GM19452 (cell line): ENCODE data around the gene GRM4.
"Not testable (repeated sequence)": the region's sequence is repeated elsewhere in the genome, so short reads cannot be mapped to it uniquely, and the experiment has no call there.

Experiments
- ATAC-seq: cut with Tn5 transposase; IDR thresholded peaks from one replicate; pipeline ENCODE4 v1.9.1; 2021; ENCODE audit not compliant: unreplicated experiment

Gene GRM4

DNA sequence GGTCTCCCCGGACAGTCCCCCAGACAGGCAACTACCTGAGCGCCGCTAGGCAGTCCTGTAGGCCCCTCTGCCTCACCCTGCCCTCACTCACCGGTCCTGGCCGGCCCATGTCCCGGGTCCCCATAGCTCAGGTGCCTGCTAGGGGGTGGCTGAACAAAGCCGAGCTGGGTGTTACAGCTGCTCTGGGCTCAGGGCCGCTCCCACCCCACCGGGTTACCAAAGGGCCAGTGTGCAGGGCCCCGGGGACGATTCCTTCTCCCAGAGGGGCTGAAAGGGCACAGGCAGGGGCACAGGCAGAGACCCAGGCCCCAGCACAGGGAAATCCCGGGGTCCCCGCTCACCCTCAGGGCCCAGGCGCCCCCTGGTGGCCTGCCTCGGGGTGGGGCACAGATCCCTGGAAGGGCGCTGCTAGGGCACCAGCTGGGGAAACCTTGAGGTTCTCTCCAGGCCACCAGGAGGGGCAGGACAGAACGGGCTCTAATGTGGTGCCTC lies 118.4 kb downstream of the GRM4 start:
- ATAC-seq, result no peak

DNA sequence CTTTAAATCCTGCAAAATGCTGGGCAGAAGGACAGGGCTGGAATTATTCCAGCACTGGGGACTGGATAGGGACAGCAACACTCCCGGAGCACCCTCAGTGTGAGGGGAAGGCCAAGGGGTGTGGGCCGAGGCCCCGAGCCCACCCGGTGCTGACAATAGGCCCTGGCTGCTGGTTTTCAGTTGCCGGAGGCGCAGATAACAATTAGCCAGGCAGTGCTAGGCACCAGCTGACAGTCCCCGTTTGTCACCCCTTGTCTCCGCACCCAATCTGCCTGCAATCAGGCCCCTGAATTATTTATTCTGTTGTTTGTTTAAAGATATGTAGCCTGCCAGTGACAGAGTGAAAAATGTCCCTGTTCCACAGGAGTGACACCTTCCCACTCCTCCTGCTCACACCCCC lies 120.0 kb downstream of the GRM4 start:
- ATAC-seq, result no peak

DNA sequence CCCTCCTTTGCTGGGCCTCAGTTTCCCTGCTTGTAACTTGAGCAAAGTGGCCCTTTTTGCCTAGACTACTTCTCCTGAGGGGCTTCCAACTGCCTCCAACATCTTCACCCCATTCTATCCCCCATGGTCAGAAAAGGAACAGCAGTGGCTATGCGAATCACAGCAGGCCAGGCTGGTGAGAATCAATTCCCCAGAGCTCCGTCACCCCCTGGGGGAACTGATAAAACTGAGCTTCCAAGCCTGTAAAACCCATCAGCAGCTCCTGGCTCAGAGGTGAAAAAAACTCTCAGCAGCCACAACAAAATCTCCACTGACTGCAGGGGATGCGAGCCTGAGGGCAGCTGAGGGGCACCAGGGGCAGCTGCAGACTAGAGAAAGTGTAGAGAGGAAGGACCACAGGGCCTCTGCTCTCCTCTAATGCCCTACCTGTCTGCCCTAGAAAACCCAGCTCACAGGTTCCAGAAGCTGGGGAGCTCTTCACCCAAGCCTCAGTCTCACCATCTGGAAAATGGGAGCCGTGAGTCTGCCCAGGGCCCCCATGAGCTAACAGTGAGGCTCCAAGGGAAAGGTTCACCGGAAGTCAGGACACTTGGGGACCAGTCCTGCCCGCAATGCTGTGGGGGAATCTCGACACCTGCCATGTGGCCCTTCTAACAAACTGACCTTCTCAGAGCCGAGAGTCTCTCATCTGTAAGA lies 120.6 kb downstream of the GRM4 start:
- no peak for ATAC-seq

DNA sequence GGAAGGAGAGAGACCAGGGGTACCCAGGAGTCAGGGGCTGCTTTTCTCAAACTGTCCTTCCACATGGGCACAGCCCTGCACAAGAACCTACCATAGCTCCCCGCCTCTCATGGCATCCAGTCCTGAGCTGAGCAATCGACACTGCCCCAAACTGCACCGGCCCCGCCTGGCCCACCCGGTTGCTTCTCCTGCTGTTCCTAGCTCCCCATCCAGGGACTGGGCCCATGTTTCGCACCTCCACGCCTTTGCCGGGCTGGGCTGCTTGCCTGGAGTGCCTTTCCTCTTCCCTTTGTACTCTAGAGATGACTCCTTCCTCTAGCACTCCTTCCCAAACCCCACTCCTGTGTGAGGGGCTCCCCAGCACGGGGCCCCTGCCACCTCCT lies 123.0 kb downstream of the GRM4 start:
- no peak for ATAC-seq

DNA sequence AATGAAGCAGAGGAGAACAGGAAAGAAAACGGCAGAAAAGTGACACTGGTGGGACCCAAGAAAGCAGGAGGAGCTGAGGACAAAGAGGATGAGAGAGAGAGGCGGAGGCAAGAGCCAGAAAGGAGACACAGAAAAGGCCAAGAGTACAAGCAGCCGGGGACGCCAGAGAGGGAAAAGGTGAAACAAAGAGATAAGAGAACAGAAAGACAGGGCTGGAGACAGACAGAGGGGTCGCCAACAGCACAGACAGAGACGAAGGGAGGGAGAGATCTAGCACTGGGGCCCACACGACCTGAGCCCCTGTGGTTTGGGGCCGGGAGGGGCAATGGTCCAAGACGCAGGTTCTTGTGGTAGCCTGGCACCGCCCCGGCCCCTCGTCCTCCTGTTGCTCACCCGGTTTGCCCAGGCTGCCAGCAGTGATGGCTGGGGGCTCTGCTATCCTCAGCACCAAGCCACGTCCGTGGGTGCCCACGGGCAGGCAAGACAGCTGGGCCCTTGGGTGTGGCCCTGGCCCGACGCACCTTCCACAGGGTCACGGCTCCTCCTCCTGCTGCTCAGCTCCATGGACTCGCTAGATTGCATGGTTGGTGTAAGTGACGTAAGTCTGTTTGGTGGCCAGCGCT lies 123.5 kb downstream of the GRM4 start:
- no peak for ATAC-seq

DNA sequence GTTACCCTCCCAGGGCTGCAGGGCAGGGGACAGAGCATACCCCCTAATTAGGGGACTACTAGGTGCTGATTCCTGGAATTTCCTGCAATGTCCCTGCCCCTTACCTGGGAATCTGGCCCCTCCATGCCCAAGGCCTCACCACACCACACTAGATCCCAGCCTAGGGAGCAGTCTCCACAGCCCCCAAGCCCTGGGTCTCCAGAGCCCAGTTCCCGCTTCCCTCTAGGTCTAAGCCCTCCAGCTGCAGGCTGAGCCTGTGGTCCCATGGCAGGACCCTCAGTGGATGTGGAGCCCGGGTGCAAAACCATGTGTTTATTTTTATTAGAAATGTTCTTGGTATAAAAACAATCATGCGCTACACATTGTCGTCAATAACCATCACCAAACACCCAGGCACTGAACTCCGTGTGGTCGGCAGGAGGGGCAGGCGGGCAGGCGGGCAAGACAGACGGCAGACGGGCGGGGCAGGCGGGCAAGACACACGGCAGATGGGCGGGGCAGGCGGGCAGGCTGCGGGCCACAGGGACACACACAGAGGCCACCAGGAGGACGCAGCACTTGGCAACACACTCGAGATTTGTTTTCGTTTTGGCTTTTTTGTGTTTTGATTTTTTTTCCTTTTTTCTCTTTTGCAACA lies 124.2 kb downstream of the GRM4 start:
- ATAC-seq, result no peak

DNA sequence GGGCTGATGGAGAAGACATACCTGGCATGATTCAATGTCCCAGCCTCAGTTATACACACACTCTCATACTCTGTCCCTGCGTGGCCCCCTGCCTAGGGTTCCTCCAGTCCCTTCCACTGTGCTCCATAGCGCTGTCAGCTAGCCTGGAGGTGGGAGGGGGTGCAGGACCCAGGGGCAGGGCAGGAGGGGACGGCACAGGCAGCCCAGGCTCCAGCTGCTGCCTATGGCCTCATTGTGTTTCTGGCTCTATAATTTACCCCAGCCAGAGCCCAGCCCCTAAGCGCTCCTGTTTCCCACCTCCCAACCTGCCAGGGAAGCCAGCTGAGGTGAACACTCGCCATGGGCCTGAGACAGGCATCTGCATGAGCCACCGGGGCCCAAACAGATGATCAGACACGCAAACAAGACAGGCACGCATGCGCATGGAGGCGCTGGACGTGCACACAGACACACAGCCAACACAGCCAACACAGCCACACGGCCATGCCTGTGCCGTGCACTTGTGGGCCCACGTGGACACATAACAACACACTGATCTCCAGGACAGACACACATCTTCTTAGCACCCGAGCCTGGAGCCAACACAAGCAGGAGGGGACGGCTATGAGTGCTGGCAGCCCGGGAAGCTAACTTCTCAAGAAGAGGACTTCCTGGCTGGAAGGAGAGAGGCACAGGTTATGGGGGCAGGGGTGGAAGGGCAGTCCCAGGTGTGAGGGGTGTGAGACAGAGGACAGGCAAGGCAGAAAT lies 124.9 kb downstream of the GRM4 start:
- no peak for ATAC-seq

DNA sequence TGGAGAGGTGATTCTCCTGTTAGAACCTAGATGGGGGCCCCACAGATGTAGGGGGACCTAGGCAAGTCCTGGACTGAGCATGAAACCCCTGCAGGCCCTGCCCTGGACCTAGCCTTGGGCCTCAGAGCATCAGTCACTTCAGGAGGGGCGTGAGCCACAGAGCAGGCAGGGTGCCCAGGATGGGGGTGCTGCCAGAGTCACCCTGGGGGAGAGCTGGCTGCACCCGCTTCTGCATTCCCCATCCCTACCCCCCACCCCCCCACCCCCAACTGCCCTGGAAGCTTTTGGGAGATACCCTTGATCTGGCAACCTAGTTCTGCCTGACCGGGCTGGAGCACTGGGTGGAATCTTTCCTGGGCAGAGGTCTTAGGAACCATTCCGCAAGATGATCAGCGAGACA lies 125.6 kb downstream of the GRM4 start:
- ATAC-seq, result no peak

DNA sequence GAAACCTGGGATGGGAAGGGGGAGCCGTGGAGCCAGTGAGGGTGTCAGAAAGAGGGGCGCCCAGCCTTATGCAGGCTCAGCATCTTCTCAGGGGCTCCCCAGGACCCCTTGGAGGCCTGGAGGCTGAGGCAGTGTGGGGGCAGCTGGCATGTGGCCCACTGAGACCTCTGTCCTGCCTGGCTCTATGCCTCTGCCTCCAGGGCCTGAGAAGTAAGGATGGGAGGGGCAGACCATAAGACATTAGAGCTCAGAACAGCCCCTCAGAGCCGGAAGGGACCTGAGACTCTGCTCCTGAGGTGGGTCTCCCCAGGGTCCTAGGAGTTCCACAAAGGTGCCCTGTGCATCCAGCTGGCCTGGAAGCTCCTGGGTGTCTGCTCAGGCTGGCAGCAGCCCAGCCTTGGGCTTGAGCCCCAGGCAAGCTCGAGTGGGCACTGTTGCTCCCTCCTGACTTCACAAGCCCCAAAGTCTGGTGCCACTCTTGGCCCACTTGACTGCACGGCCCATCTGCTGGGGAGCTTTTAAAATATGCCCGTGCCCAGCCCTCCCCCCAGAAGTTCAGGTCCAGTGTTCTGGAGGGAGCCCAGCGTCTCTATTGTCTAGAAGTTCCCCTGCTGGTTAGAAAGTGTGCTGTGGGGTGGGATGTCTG lies 126.8 kb downstream of the GRM4 start:
- no peak for ATAC-seq

DNA sequence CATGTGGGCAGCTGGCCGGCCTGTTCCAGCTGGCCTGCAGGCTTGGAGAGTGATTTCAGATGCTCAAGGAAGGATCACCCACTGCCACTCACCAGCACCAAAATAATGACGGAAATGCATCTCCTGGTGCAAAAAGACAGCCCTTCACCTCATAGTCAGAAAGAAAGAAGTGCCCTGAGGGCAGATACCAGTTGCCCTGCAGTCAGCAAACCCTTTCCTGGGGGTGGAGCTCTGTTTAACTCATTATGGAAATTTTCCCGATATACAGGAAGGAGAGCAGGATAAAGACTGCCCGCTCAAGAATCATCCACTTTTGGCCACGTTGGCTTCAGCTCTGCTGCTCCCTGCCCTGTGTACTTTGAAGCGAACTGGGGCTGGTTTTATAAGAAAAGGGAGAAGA lies 127.9 kb downstream of the GRM4 start:
- ATAC-seq, result no peak

DNA sequence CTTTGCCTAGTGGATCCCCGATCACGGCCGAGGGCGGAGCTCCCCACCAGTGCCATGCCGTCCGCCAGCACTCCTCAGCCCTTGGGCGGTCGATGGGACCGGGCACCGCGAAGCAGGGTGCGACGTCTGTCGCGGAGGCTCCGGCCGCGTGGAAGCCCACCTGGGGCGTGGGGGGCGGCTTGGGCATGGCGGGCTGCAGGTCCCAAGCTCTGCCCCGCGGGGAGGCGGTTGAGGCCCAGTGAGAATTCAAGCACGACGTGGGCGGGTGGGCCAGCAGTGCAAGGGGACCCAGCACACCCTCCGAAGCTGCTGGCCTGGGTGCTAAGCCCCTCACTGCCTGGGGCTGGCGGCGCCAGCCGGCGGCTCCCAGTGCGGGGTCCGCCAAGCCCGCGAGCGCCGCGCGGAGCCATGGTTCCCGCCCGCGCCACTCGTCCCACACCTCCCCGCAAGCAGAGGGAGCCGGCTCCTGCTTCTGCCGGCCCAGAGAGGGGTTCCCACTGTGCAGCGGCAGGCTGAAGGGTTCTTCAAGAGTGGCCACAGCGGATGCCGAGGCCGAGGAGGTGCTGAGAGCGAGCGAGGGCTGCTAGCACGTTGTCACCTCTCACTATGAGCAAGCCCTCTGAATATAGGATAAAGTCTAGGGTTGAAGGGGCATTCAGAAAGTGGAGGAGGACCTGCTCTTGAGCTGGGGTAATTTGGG lies 128.6 kb downstream of the GRM4 start:
- ATAC-seq, result no peak

DNA sequence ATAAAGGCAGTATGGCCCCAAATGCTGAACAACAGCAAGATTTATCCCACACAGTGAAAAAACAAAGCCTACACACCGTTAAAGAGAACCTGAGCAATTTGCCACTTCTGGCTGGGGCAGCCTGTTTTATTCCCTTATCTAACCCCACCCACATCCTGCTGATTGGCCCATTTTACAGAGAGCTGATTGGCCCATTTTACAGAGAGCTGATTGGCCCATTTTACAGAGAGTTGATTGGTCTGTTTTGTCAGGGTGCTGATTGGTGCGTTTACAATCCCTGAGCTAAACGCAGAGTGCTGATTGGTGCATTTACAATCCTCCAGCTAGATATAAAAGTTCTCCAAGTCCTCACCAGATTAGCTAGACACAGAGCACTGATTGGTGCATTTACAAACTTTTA lies 129.3 kb downstream of the GRM4 start:
- ATAC-seq, result not testable (repeated sequence)

DNA sequence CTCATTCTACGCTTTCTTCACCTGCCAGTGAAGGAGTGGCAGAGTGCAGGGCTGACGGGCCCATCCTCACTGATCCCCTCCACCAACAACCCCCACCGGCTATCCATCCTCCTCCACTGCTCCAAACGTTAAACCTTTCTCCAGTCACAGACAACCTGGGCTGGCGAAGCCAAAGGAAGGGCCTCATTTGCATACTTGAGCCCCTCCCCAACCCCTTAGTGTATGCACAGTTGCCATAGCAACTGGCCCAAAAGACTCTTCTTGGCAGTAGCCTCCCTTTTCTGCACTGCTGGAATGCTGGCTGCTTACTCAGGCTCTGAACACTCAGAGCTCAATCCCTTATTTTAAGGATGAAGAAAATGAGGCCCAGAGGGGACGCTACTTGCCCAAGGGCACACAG lies 130.3 kb downstream of the GRM4 start:
- ATAC-seq, result no peak

DNA sequence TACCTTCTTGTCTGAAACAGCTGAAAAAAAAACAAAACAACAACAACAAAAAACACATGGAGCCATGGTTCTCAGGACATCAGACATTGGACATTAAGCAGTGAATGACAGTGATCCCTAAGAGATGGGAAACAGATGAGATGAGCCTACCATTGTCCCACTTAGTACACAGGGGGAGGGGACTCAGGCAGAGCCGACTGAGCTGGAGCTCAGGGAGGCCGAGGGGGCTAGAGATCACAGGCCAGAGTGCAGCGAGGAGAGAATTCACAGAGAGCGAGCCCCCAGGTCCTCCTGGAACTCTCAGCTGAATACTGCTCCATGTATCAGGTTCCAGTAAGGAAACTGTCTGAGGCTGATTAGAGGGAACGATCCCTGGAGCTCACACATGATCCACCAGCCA lies 134.6 kb downstream of the GRM4 start:
- ATAC-seq, result no peak

DNA sequence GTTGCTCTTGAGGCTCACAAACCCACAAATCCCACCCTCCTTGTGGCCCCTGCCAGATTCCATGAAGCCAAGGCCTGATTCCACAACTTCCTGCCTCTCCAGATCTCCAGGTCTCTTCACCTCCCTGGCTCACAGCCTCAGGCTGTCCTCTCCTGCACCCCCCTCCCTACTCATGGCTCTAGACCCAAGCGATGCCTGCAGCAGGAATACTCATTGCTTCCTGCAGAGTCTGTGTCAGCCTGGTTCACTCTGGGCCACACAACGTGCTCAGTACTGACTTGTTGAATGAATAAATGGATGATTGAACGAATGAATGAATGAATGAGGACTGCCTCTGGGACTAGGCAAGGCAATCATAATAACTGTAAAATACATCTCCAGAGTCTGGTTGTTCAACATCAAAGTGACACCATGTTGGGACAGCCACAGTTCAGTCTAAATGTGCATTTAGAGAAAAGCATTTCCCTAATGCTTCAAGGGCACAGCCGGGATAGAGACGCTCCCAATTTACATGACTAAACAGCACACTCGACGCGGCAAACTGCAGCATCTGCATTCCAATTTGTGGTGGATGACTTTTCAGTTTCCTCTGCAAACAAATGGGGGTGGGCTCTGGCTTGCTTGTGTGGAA lies 139.9 kb downstream of the GRM4 start:
- ATAC-seq, result no peak

DNA sequence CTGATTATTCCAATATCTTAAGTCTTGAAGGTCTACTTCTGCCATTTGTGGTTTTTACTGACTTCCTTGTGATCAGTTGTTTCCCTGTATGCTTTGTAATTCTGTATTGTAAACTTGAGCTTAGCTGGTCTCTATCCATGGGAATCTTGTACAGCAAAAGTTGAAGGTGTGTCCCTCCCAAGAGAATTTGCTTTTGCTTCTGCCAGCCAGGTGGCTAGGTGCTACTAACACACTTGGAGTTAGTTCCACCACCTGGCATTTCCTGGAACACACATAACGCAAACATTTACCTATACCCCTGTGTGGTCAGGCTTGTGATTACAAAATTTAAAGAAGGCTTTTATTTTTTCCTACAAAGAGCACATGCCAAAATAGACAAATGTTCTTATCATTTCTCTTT lies 141.2 kb downstream of the GRM4 start:
- no peak for ATAC-seq

DNA sequence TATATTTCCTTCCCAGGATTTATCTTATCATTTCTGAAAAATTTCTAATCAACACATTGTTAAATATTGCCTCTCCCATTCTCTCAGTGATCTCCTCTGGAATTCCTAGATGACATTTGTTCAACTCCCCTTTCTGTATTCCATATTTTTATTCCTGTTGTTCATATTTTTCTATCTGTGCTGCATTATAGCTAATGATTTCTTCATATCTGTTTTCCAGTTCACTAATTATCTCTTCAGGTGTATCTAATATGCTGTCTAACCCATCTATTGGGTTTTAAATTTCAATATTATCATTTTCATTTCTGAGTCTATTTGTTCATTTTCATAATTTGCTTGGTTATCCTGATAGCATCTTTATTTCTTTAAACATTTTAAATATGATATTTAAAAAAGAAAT lies 141.9 kb downstream of the GRM4 start:
- ATAC-seq, result no peak

DNA sequence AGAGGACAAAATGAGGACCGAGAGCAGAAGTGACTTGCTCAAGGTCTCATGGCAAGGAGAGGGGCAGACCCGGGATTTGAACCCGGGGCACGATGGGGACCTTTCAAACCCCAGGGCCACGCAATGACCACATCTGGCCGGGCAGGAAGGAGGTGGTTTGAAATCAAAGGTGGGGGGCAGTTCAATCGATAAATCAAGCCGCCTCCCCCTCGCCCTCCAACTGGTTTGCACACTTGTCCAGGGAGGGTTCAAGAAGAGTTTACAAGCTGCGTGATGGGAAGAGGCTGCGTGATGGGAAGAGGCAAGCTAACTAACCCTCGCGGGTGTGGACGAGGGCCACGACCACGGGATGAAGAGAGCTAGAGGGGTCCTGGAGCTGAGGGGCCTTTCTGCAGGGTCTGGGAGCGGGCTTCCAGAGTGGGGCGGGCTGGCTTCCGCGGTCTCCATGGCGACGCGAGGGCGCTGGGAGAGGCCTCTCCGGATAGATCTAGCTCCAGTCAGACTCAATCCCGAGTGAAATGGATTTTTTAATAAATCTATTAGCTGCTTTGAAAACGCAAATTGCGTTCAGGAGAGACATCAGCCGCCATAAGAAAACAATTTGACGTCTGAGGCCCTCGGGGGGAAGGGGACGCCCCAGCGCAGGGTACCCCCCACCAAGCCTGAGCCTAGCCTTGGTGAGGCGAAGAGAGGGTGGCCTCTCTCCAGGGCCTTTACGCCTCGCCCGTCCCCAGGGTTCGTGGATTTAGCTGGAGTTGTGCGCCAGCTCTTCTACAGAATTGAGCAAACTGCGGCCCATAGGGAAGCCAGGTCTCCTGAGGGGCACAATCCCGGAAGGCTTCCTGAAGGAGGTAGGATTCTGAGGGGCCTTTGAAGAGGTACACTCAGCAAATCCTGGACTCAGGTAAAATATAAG lies 143.9 kb downstream of the GRM4 start:
- ATAC-seq, result no peak

DNA sequence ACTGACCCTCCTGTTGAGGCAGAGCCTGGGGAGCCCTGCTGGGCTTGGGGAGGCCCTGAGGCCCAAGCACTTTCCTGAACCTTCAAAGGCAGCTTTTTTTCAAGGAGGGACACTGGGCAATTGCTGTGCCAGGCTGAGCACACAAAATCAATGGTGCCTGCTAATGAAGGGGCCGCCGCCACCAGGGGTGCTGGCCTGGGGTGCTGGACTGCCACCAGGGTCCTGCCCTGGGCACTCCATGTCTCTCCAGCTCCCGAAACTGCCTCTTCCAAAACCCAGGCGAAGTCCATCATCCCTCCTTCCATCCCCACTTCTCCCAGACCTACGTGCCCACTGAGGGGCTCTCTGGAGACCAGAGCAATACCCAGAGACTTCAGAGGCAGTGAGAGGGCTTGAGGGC lies 145.6 kb downstream of the GRM4 start:
- ATAC-seq, result no peak
